Upper lobe of left lung (tissue), 6 donors: ENCODE data around the gene FAM222A. TPM values are rescaled to one million over a fixed set of nuclear protein-coding genes. Genes with fewer than 3 reads are reported as not detected.

ENCODE experiments used
- ATAC-seq, 2 donors: fragments of 200-7000 bp; cut with Tn5 transposase; one replicate each; pipeline ENCODE4 v1.9.1; 2022; ENCODE audit warnings: mild to moderate bottlenecking in 2 of 2, moderate library complexity in 2 of 2; ENCODE audit not compliant: low FRiP score in 2 of 2
- DNase-seq, 2 donors: peaks; one replicate each; pipeline ENCODE4 v3.0.0-alpha.2; 2019 to 2020
- H3K27ac ChIP-seq, 4 donors: fragments of 200-600 bp; sonication (generic); one replicate each; pipeline ENCODE4 v1.5.1; 2016 to 2019
- H3K27me3 ChIP-seq, 4 donors: fragments of 200-600 bp; sonication (generic); one replicate each; pipeline ENCODE4 v1.5.1; 2017 to 2019
- H3K36me3 ChIP-seq, 4 donors: fragments of 200-600 bp; sonication (generic); one replicate each; pipeline ENCODE4 v1.5.1; 2016 to 2019
- H3K4me1 ChIP-seq, 4 donors: fragments of 200-600 bp; sonication (generic); one replicate each; pipeline ENCODE4 v1.5.1; 2018 to 2019
- H3K4me3 ChIP-seq, 4 donors: fragments of 200-600 bp; sonication (generic); one replicate each; pipeline ENCODE4 v1.5.1; 2017 to 2019; ENCODE audit warnings: mild to moderate bottlenecking in 2 of 4, moderate library complexity in 1 of 4
- H3K9me3 ChIP-seq, 4 donors: fragments of 200-600 bp; sonication (generic); one replicate each; pipeline ENCODE4 v1.5.1; 2018 to 2019
- EP300 ChIP-seq, 4 donors: sonication (generic); formaldehyde crosslinking; IDR thresholded peaks; one replicate each; pipeline ENCODE4 v1.5.1; 2017; ENCODE audit warnings: antibody characterized with exemption in 4 of 4, control low read depth in 2 of 4
- POLR2A ChIP-seq, 4 donors: fragments of 450-650 bp; IDR thresholded peaks; one replicate each; pipeline ENCODE4 v1.5.1; 2016 to 2017; ENCODE audit warnings: antibody characterized with exemption in 4 of 4, mild to moderate bottlenecking in 2 of 4
- POLR2AphosphoS5 ChIP-seq, 2 donors: sonication (generic); formaldehyde crosslinking; IDR thresholded peaks; one replicate each; pipeline ENCODE4 v1.5.1; 2017; ENCODE audit warnings: antibody characterized with exemption in 2 of 2
- WGBS, 2 donors: methylation state at CpG; one replicate each; pipeline ENCODE4 v1.1.5; 2017 to 2018; 5-methylcytosine and 5-hydroxymethylcytosine counted together
- total RNA-seq, 6 donors: library from RNA; depleted of rRNA in 4 of 6; stranded (reverse); fragments of >200 nt in 4 of 6; gene quantifications; one replicate each; pipeline versions ENCODE4 v1.1.0 to v1.2.1, GENCODE V29; 2016 to 2021
- TF ChIP-seq, protein P1 (sequence below), 6 experiments: fragments of 450-650 bp in 4 of 6; fragments of 200-600 bp in 2 of 6; sonication (generic) in 2 of 6; IDR thresholded peaks; one replicate each; pipeline ENCODE4 v1.5.1; 2016 to 2019; ENCODE audit warnings: antibody characterized with exemption in 6 of 6
- donor health status: DM: no; HTN: no; CAD: no; lungs with moderate emphysema.
- donor health status: DM: no; HTN: yes; CAD: no; lungs with severe emphysema.

The FAM222A gene
- total RNA-seq, 6 donors from 2014 or later = 1.0 to 7.3 (median 3.7) TPM

DNA sequence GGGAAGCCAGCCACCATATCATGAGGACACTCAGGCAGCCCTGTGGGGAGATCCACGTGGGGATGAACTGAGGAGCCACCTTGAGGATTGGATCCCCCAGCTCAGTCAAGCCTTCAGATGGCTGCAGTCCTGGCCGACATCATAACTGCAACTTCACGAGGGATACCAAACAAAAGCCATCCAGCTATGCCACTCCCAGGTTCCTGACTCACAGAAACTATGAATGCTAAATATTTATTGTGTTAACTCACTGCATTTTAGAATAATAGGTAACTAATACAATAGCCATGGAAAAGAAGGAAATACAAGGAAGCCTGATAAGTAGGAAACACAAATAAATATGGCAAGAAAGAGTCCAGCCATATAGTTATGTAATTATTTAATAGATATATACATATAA, 42.1 kb upstream of the FAM222A start:
- no peak for DNase-seq
- no peaks in the 10 kb centered on the region for H3K27me3 ChIP-seq
- H3K27ac ChIP-seq = no peak overlapping the region
- WGBS, 2 donors = 61 to 67% methylated on average over 3 of the region's 3 CpGs
- no peak overlapping the region for H3K4me3 ChIP-seq
- H3K4me1 ChIP-seq = no peaks in the 10 kb centered on the region
- no peak for ATAC-seq
- no peaks in the 10 kb centered on the region for H3K9me3 ChIP-seq
- no peaks in the 10 kb centered on the region for H3K36me3 ChIP-seq
- no peak for TF ChIP-seq POLR2AphosphoS5 (IDR thresholded peaks at IDR 0.05)
- TF ChIP-seq POLR2A (IDR thresholded peaks at IDR 0.05) = no peak
- TF ChIP-seq, protein P1, sequence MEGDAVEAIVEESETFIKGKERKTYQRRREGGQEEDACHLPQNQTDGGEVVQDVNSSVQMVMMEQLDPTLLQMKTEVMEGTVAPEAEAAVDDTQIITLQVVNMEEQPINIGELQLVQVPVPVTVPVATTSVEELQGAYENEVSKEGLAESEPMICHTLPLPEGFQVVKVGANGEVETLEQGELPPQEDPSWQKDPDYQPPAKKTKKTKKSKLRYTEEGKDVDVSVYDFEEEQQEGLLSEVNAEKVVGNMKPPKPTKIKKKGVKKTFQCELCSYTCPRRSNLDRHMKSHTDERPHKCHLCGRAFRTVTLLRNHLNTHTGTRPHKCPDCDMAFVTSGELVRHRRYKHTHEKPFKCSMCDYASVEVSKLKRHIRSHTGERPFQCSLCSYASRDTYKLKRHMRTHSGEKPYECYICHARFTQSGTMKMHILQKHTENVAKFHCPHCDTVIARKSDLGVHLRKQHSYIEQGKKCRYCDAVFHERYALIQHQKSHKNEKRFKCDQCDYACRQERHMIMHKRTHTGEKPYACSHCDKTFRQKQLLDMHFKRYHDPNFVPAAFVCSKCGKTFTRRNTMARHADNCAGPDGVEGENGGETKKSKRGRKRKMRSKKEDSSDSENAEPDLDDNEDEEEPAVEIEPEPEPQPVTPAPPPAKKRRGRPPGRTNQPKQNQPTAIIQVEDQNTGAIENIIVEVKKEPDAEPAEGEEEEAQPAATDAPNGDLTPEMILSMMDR (IDR thresholded peaks at IDR 0.05) = no peak
- TF ChIP-seq EP300 (IDR thresholded peaks at IDR 0.05) = no peak

DNA sequence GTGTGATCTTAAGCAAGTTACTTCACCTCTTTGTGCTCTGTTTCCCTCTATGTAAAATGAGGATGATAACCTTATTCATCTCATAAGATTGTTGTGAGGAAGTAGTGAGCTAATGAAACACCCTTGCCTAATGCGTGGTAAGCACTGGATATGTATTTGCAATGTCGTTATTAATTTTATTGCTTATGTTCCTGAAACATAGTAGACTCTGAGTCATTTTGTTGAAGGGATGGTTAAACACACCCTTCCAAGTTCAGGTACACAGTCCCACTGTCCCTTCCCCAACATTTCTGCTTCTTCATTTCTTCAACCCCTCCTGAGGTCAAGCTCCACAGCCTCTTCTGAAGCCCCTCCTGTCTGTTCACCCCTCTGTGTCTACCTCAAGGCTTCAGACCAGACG, 40.2 kb upstream of the FAM222A start:
- no peak for TF ChIP-seq POLR2A (IDR thresholded peaks at IDR 0.05)
- ATAC-seq (no peak), DNase-seq (no peak)
- Histone ChIP-seq H3K27ac (no peak overlapping the region), H3K27me3 (no peaks in the 10 kb centered on the region), H3K36me3 (no peaks in the 10 kb centered on the region), H3K4me1 (no peaks in the 10 kb centered on the region), H3K9me3 (no peaks in the 10 kb centered on the region), H3K4me3 (no peak overlapping the region)
- 86 to 87% methylated on average over 3 of the region's 3 CpGs for WGBS, 2 donors

DNA sequence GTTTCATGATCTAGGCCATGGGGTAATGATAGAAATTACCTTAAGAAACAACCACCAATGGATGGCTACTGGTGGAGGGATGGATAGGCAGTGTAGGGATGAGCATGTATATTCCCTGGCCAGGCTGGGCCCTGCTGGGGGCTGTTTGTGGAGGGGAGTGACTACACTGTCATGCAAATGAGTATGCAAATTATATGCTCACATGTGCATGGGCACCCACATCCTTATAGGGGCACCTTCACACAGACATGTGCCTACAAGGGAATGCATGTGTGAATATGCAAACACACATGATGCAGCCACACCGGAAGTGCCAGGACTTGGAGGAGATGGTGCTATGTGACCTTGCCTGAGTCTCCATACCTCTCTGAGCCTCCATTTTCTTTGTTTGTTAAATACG, 39.7 kb upstream of the FAM222A start:
- Histone ChIP-seq H3K27ac (no peak overlapping the region), H3K36me3 (no peaks in the 10 kb centered on the region), H3K4me3 (no peak overlapping the region), H3K27me3 (no peaks in the 10 kb centered on the region), H3K9me3 (no peaks in the 10 kb centered on the region), H3K4me1 (no peaks in the 10 kb centered on the region)
- ATAC-seq = no peak
- TF ChIP-seq, protein P1 (IDR thresholded peaks at IDR 0.05) = no peak
- TF ChIP-seq EP300 (IDR thresholded peaks at IDR 0.05) (no peak), POLR2A (IDR thresholded peaks at IDR 0.05) (no peak), POLR2AphosphoS5 (IDR thresholded peaks at IDR 0.05) (no peak)
- WGBS, 2 donors = 80 to 92% methylated on average over 2 of the region's 2 CpGs
- DNase-seq = no peak

DNA sequence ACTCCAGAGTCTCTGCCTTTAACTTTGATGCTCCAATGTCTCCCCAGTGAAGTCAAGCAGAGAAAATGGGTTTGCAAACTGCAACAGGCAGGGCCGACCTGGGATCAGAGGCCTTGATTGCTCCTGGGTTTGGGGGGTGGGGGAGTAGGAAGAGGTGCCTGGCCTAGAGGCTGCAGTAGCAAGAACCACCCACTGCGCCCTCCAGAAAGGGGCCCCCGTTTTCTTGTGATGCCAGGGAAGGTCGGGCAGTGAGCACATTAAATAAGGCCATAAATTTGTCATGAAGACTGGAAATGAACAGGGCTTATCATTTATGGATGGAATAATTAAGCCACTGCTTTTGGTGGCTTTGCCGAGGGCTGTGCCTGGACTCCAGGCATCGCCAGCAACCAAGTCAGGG, 38.2 kb upstream of the FAM222A start:
- no peak for ATAC-seq
- 83 to 84% methylated on average over 4 to 6 of the region's 6 CpGs for WGBS, 2 donors
- no peak for TF ChIP-seq POLR2AphosphoS5 (IDR thresholded peaks at IDR 0.05)
- TF ChIP-seq, protein P1 (IDR thresholded peaks at IDR 0.05) = no peak
- TF ChIP-seq EP300 (IDR thresholded peaks at IDR 0.05) = no peak
- no peak for TF ChIP-seq POLR2A (IDR thresholded peaks at IDR 0.05)

DNA sequence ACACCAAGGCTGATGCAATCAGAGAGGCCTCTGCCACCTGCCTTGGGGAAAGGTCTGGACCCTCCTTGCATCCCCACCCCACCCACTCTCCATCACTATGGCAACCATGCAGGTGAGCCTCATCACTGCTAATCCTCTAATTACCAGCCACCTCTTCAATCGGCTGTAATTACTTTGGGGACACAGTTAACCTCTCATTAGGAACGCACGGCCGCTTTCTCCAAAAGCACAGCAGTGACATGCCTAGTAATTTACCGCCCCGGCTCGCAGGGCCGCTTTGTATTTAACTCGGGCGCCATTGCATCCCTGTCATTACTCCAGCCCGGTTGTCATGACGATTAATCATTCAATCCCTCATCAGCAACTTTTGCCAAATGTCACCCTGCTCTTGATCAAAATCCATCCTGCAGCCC, 36.3 kb upstream of the FAM222A start:
- Histone ChIP-seq H3K27me3 (no peaks in the 10 kb centered on the region), H3K27ac (no peak overlapping the region), H3K36me3 (no peaks in the 10 kb centered on the region), H3K4me1 (peaks cover 0 to 6% (median 0%) of the 10 kb centered on the region in 4 donors), H3K9me3 (no peaks in the 10 kb centered on the region), H3K4me3 (no peak overlapping the region)
- 66 to 73% methylated on average over 12 of the region's 12 CpGs for WGBS, 2 donors
- ATAC-seq = no peak
- TF ChIP-seq EP300 (IDR thresholded peaks at IDR 0.05) (no peak), POLR2A (IDR thresholded peaks at IDR 0.05) (no peak), POLR2AphosphoS5 (IDR thresholded peaks at IDR 0.05) (no peak)
- TF ChIP-seq, protein P1 (IDR thresholded peaks at IDR 0.05) = no peak
- no peak for DNase-seq

More for the DNA sequence above, 38.2 kb upstream of the FAM222A start:
- DNase-seq = no peak
- H3K27ac ChIP-seq = no peak overlapping the region
- H3K27me3 ChIP-seq = no peaks in the 10 kb centered on the region
- no peaks in the 10 kb centered on the region for H3K4me1 ChIP-seq
- no peaks in the 10 kb centered on the region for H3K9me3 ChIP-seq
- no peak overlapping the region for H3K4me3 ChIP-seq
- H3K36me3 ChIP-seq = no peaks in the 10 kb centered on the region
